Endodermal cell (in vitro differentiated cells): ENCODE results near the gene COQ6. TPM values are rescaled to one million over a fixed set of nuclear protein-coding genes. Genes with fewer than 3 reads are reported as not detected.

Experiments
- DNase-seq: peaks from one replicate; pipeline ENCODE4 v3.0.0-alpha.2; 2017
- H3K27ac ChIP-seq: 2 replicates; pipeline ENCODE4 v1.5.1; 2013; ENCODE audit warnings: mild to moderate bottlenecking, low read depth, low read length, moderate library complexity
- H3K27me3 ChIP-seq: 2 replicates; pipeline ENCODE4 v1.6.1; 2013; ENCODE audit warnings: mild to moderate bottlenecking, low read length, moderate library complexity; ENCODE audit not compliant: insufficient read depth, control insufficient read depth, poor library complexity, severe bottlenecking
- H3K36me3 ChIP-seq: 2 replicates; pipeline ENCODE4 v1.7.0; 2013; ENCODE audit warnings: mild to moderate bottlenecking, low read length, moderate library complexity; ENCODE audit not compliant: control insufficient read depth, insufficient read depth
- H3K4me1 ChIP-seq: one replicate; pipeline ENCODE4 v1.7.0; 2013; ENCODE audit warnings: low read length; ENCODE audit not compliant: control insufficient read depth, insufficient read depth
- H3K4me3 ChIP-seq: 2 replicates; pipeline ENCODE4 v1.5.1; 2013; ENCODE audit warnings: mild to moderate bottlenecking, low read length, moderate library complexity
- H3K9ac ChIP-seq: 2 replicates; pipeline ENCODE4 v1.6.1; 2013; ENCODE audit warnings: mild to moderate bottlenecking, low read length, moderate library complexity; ENCODE audit not compliant: poor library complexity, severe bottlenecking; ENCODE audit errors: extremely low read depth
- H3K9me3 ChIP-seq: 2 replicates; pipeline ENCODE4 v1.6.1; 2013; ENCODE audit warnings: mild to moderate bottlenecking, low read length, moderate library complexity; ENCODE audit not compliant: control insufficient read depth
- H3K27ac Mint-ChIP-seq: 2 replicates; pipeline ENCODE4 v1.8.0; 2020; ENCODE audit warnings: mixed read lengths
- H3K27me3 Mint-ChIP-seq: 2 replicates; pipeline ENCODE4 v1.8.0; 2021; ENCODE audit warnings: mild to moderate bottlenecking, mixed read lengths; ENCODE audit not compliant: insufficient read depth
- H3K36me3 Mint-ChIP-seq: 2 replicates; pipeline ENCODE4 v1.8.0; 2020; ENCODE audit warnings: low read depth, mixed read lengths
- H3K4me1 Mint-ChIP-seq: 2 replicates; pipeline ENCODE4 v1.8.0; 2020; ENCODE audit warnings: mixed read lengths
- H3K4me3 Mint-ChIP-seq: 2 replicates; pipeline ENCODE4 v1.8.0; 2020; ENCODE audit warnings: mild to moderate bottlenecking, moderate library complexity, mixed read lengths
- H3K9me3 Mint-ChIP-seq: 2 replicates; pipeline ENCODE4 v1.8.0; 2020; ENCODE audit warnings: mild to moderate bottlenecking, mixed read lengths
- WGBS, 2 experiments: methylation state at CpG; one replicate each; pipeline versions ENCODE4 v1.1.5 to v1.1.7; 2013; ENCODE audit warnings: missing lambda C conversion rate in 2 of 2, mixed read lengths in 1 of 2; ENCODE audit not compliant: insufficient coverage in 1 of 2, insufficient read length in 1 of 2; 5-methylcytosine and 5-hydroxymethylcytosine counted together
- total RNA-seq, 2 donors: library from RNA; stranded (reverse); fragmentation: NEBNext Ultra II Directional in 1 of 2; extraction: Animal tissue kit (Norgen Biotek cat#: 25700) in 1 of 2; gene quantifications; 2 replicates in 1 of 2; 3 replicates in 1 of 2; pipeline ENCODE4 v1.2.1, GENCODE V29; 2021
- TF ChIP-seq, protein P1 (sequence below): fragments of 200-600 bp; sonication (generic); conservative IDR thresholded peaks from 2 replicates; pipeline ENCODE4 v1.5.0; 2021; ENCODE audit warnings: antibody characterized with exemption, mild to moderate bottlenecking

COQ6 gene
- total RNA-seq, 2 donors from 2014 or later = 18.0 to 18.1 TPM

DNA sequence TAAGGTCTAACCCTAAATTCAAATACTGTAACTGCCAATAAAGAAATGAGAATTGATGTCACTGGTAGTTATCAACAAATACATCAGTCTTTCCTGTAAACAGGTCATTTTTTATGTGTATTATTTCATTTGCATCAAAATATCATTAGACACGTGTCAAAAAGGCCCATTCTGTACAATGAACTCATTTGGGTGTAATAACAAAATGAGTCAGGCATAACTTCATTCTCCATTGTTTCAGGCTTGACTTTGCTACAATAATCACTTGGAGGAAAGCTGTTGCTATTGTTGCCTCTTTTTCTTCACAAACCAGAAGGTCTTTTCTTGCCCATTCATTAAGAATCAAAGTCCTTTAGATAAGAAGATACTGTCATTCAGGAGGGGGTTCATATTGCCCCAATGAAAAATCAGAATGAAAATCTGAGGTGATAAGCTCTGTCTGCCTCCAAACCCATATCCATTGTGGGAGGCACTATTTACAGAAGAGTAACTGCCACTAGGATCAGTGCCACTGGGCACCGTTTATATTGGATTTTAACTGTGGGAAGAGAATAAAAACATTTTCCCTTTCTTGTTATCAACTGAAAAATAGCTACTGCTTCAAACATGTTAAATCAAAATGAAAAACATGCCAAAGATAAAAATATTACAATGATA, 58.9 kb downstream of the COQ6 start:
- H3K36me3 Mint-ChIP-seq = peaks cover 40% of the 10 kb centered on the region
- no peaks in the 10 kb centered on the region for H3K4me1 Mint-ChIP-seq
- WGBS, 2 experiments = 83 to 84% methylated on average over 1 to 2 of the region's 2 CpGs

More for the DNA sequence above, 58.9 kb downstream of the COQ6 start:
- Mint-ChIP-seq H3K27ac (no peak overlapping the region), H3K4me3 (no peak overlapping the region), H3K27me3 (no peaks in the 10 kb centered on the region), H3K9me3 (no peaks in the 10 kb centered on the region)
- no peak for DNase-seq
- H3K4me3 ChIP-seq = no peak overlapping the region
- no peak overlapping the region for H3K9ac ChIP-seq
- TF ChIP-seq, protein P1, sequence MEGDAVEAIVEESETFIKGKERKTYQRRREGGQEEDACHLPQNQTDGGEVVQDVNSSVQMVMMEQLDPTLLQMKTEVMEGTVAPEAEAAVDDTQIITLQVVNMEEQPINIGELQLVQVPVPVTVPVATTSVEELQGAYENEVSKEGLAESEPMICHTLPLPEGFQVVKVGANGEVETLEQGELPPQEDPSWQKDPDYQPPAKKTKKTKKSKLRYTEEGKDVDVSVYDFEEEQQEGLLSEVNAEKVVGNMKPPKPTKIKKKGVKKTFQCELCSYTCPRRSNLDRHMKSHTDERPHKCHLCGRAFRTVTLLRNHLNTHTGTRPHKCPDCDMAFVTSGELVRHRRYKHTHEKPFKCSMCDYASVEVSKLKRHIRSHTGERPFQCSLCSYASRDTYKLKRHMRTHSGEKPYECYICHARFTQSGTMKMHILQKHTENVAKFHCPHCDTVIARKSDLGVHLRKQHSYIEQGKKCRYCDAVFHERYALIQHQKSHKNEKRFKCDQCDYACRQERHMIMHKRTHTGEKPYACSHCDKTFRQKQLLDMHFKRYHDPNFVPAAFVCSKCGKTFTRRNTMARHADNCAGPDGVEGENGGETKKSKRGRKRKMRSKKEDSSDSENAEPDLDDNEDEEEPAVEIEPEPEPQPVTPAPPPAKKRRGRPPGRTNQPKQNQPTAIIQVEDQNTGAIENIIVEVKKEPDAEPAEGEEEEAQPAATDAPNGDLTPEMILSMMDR = no peak
- no peaks in the 10 kb centered on the region for H3K27me3 ChIP-seq
- no peaks in the 10 kb centered on the region for H3K9me3 ChIP-seq
- no peaks in the 10 kb centered on the region for H3K4me1 ChIP-seq
- H3K36me3 ChIP-seq = peaks cover 24% of the 10 kb centered on the region
- no peak overlapping the region for H3K27ac ChIP-seq

Other genes with a start within 250 kb of the COQ6 start
- gene PNMA1, start 235.9 kb upstream of the COQ6 start, total RNA-seq = 10 to 100 TPM; 66.9 to 70.4 TPM
- 10 to 100 TPM in 1 of 2 donors, 1 to 10 TPM in 1; 7.7 to 21.5 TPM for gene PTGR2, start 98.5 kb upstream of the COQ6 start, total RNA-seq
- gene ZNF410, start 63.4 kb upstream of the COQ6 start, total RNA-seq = 10 to 100 TPM; 34.2 to 40.7 TPM
- gene FAM161B, start 208 bp upstream of the COQ6 start, total RNA-seq = 1 to 10 TPM in 1 of 2 donors, under 1 TPM in 1; 0.97 to 1.3 TPM
- 10 to 100 TPM; 15.6 to 16.5 TPM for gene ENTPD5, start 69.0 kb downstream of the COQ6 start, total RNA-seq
- 1 to 10 TPM; 2.6 to 2.9 TPM for gene BBOF1, start 69.0 kb downstream of the COQ6 start, total RNA-seq
- 10 to 100 TPM; 62.0 to 66.2 TPM for gene ALDH6A1, start 134.2 kb downstream of the COQ6 start, total RNA-seq
- 10 to 100 TPM; 16.4 to 19.0 TPM for gene LIN52, start 134.7 kb downstream of the COQ6 start, total RNA-seq